Measurements from ENCODE around the gene TTC7B.

TTC7B gene

GRCh38 chr14:90536511-90537191, 279.6 kb downstream of the TTC7B start:
- TF ChIP-seq FOXP2 (optimal IDR thresholded peaks at IDR 0.05; ENCODE audit: borderline replicate concordance, extremely low read depth, extremely low read length, insufficient read depth) (no peak), POLR2AphosphoS5 (IDR thresholded peaks at IDR 0.05; ENCODE audit: low read depth, low read length) (no peak), SIN3A (IDR thresholded peaks at IDR 0.05; ENCODE audit: borderline replicate concordance, insufficient read depth, low read length) (no peak), REST (IDR thresholded peaks at IDR 0.05; ENCODE audit: insufficient read depth in 1 of 2, low read depth in 2 of 2, low read length in 2 of 2) (no peak), TAF1 (IDR thresholded peaks at IDR 0.05; ENCODE audit: borderline replicate concordance, insufficient read depth, low read length) (no peak)

DNA sequence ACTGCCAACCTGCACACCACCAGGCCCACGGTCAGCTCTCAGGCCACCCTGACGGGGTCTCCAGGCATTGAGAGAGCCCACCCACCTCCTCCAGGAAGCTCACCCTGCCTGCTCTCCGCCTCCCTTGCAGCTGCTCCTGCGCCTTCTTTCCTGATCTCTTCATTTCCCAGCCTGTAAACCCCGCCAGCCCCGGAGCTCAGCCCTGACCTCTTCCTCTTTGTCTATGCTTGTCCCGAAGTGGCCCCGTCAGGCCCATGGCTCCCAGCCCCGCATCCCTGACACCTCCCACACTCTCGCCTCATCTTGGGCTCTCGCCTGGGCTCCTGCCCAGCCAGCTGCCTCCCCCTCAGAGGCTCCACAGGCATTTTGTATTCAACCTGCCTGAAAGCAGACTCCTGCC, 280.1 kb downstream of the TTC7B start:
- TF ChIP-seq FOXP2 (optimal IDR thresholded peaks at IDR 0.05; ENCODE audit: borderline replicate concordance, extremely low read depth, extremely low read length, insufficient read depth) (no peak), SIN3A (IDR thresholded peaks at IDR 0.05; ENCODE audit: borderline replicate concordance, insufficient read depth, low read length) (no peak), REST (IDR thresholded peaks at IDR 0.05; ENCODE audit: insufficient read depth in 1 of 2, low read depth in 2 of 2, low read length in 2 of 2) (no peak), POLR2AphosphoS5 (IDR thresholded peaks at IDR 0.05; ENCODE audit: low read depth, low read length) (no peak), TAF1 (IDR thresholded peaks at IDR 0.05; ENCODE audit: borderline replicate concordance, insufficient read depth, low read length) (no peak)

- no peak for TF ChIP-seq FOXP2 (optimal IDR thresholded peaks at IDR 0.05; ENCODE audit: borderline replicate concordance, extremely low read depth, extremely low read length, insufficient read depth)
- TF ChIP-seq SIN3A (IDR thresholded peaks at IDR 0.05; ENCODE audit: borderline replicate concordance, insufficient read depth, low read length): no peak
- TF ChIP-seq TAF1 (IDR thresholded peaks at IDR 0.05; ENCODE audit: borderline replicate concordance, insufficient read depth, low read length): no peak
- no peak for TF ChIP-seq REST (IDR thresholded peaks at IDR 0.05; ENCODE audit: insufficient read depth in 1 of 2, low read depth in 2 of 2, low read length in 2 of 2)
- no peak for TF ChIP-seq POLR2AphosphoS5 (IDR thresholded peaks at IDR 0.05; ENCODE audit: low read depth, low read length)
These were observed 280.6 kb downstream of the TTC7B start for GRCh38 chr14:90535556-90536090.

DNA sequence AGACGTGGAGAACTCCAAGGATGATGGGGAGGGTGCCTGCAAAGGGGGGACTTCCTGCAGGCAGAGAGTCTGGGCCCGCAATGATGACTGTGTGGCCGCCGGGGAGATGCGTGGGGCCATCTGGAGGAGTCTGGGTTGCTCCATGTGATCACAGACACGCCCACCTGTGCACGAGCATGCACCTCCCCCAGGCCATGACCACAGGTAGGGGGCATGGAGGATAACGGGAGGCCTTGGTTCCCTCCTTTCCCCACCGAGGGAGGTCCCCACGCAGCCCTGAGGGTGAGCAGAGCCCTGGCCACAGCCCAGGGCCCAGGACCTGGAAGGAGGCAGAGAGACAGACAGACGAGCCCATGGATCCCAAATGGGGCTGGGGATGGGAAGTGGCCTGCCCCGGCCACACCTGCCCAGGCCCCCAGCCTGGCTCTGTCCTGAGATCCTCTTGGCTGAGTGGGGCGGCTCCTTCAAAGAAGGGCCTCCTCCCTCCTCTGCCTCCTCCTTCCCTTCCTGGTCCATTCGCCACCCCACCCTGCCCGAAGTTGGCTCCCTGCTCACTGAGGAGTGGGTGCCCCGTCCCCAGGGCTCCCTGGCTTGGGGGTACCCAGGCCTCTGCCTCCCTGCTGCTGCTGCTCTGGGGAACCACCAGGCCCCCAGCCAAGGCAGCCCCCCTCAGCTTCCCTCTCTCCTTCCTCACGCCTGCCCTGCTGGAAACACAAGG, 281.2 kb downstream of the TTC7B start:
- TF ChIP-seq POLR2AphosphoS5 (IDR thresholded peaks at IDR 0.05; ENCODE audit: low read depth, low read length): no peak
- TF ChIP-seq TAF1 (IDR thresholded peaks at IDR 0.05; ENCODE audit: borderline replicate concordance, insufficient read depth, low read length): no peak
- no peak for TF ChIP-seq SIN3A (IDR thresholded peaks at IDR 0.05; ENCODE audit: borderline replicate concordance, insufficient read depth, low read length)
- no peak for TF ChIP-seq FOXP2 (optimal IDR thresholded peaks at IDR 0.05; ENCODE audit: borderline replicate concordance, extremely low read depth, extremely low read length, insufficient read depth)
- TF ChIP-seq REST (IDR thresholded peaks at IDR 0.05; ENCODE audit: insufficient read depth in 1 of 2, low read depth in 2 of 2, low read length in 2 of 2): no peak
